ENCODE results near the gene THAP5. TPM values are rescaled to one million over a fixed set of nuclear protein-coding genes. Genes with fewer than 3 reads are reported as not detected.

The THAP5 gene
- polyA plus RNA-seq, 1 donor (not counting 4 experiments of a cell fraction or from before 2014, with no cell fraction given): 9.2 TPM

- Histone ChIP-seq H3K36me3 (ENCODE audit: control insufficient read depth in 2 of 2, extremely low read depth in 1 of 2, insufficient read depth in 2 of 2, low read length in 2 of 2) (no peaks in the 10 kb centered on the region), H3K4me2 (ENCODE audit: control insufficient read depth, extremely low read depth, insufficient read depth, low read depth, low read length) (no peak overlapping the region), H3K4me3 (ENCODE audit: control insufficient read depth in 2 of 3, extremely low read depth in 1 of 3, insufficient read depth in 2 of 3, low read depth in 1 of 3, low read length in 3 of 3) (no peak overlapping the region), H3K9ac (ENCODE audit: control insufficient read depth, extremely low read depth, insufficient read depth, low read length) (no peak overlapping the region), H3K27ac (ENCODE audit: control insufficient read depth, insufficient read depth, low read length) (no peak overlapping the region), H3K27me3 (ENCODE audit: control insufficient read depth, extremely low read depth, insufficient read depth, low read length) (no peaks in the 10 kb centered on the region), H3K4me1 (ENCODE audit: control insufficient read depth, extremely low read depth, insufficient read depth, low read length) (no peaks in the 10 kb centered on the region), H3K9me1 (ENCODE audit: control insufficient read depth, extremely low read depth, insufficient read depth, low read length) (no peaks in the 10 kb centered on the region), H3K79me2 (ENCODE audit: control insufficient read depth, insufficient read depth, low read length) (no peaks in the 10 kb centered on the region), H2AFZ (ENCODE audit: control insufficient read depth, low read length) (no peak overlapping the region), H3K9me3 (ENCODE audit: control insufficient read depth, low read depth, low read length) (no peaks in the 10 kb centered on the region), H4K20me1 (ENCODE audit: control insufficient read depth, extremely low read depth, insufficient read depth, low read length) (no peaks in the 10 kb centered on the region)
- dilution Hi-C loops (cut with MboI; ENCODE audit: extremely low pct_ligation_motif_present, low sequenced_read_pairs): no loop called here
- FAIRE-seq (no peak), DNase-seq (ENCODE audit: low read depth, low spot score) (no peak)
- TF ChIP-seq, protein P1, sequence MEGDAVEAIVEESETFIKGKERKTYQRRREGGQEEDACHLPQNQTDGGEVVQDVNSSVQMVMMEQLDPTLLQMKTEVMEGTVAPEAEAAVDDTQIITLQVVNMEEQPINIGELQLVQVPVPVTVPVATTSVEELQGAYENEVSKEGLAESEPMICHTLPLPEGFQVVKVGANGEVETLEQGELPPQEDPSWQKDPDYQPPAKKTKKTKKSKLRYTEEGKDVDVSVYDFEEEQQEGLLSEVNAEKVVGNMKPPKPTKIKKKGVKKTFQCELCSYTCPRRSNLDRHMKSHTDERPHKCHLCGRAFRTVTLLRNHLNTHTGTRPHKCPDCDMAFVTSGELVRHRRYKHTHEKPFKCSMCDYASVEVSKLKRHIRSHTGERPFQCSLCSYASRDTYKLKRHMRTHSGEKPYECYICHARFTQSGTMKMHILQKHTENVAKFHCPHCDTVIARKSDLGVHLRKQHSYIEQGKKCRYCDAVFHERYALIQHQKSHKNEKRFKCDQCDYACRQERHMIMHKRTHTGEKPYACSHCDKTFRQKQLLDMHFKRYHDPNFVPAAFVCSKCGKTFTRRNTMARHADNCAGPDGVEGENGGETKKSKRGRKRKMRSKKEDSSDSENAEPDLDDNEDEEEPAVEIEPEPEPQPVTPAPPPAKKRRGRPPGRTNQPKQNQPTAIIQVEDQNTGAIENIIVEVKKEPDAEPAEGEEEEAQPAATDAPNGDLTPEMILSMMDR (optimal IDR thresholded peaks at IDR 0.05 in 1 of 3, IDR thresholded peaks at IDR 0.05 in 1 of 3, conservative IDR thresholded peaks at IDR 0.05 in 1 of 3; ENCODE audit: extremely low read depth in 1 of 3, insufficient read depth in 2 of 3, low read length in 3 of 3): no peak
- no peak for TF ChIP-seq EZH2 (IDR thresholded peaks at IDR 0.05; ENCODE audit: low read length)
These were observed 35.0 kb upstream of the THAP5 start for GRCh38 chr7:108604307-108605077.

DNA sequence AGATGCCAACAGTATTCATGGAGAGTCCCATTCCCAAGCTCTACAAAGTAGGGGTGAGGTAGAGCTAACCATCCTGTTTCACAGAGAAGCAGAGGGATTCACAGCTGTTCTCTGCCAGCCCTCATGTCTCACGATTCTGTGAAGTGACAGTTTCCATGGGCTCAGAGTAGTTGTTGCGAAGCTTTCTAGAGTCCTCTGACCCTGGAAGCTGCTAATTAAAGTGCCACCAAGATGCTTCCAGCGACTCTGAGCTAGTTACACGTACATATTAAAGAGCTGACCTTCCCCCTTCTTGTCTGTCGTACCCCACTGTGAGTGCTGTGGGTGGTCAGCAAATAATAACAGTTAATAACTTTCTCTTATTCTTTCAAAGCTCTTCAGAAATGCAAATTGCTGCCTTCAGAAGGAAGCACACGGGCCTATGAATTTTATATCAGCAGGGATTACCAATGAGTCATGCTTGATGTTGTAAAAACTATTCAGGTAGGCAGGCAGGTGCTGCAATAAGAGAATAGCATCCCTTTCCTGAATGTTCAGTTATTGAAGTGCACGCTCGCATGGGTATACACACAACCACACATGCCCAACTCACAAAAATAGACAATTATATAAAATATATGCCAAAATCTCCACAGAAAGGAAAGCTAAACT, 34.3 kb upstream of the THAP5 start:
- H3K4me3 ChIP-seq (ENCODE audit: control insufficient read depth in 2 of 3, extremely low read depth in 1 of 3, insufficient read depth in 2 of 3, low read depth in 1 of 3, low read length in 3 of 3): no peak overlapping the region
- H3K4me1 ChIP-seq (ENCODE audit: control insufficient read depth, extremely low read depth, insufficient read depth, low read length): no peaks in the 10 kb centered on the region
- FAIRE-seq: no peak
- H2AFZ ChIP-seq (ENCODE audit: control insufficient read depth, low read length): no peak overlapping the region
- no peaks in the 10 kb centered on the region for H3K9me3 ChIP-seq (ENCODE audit: control insufficient read depth, low read depth, low read length)
- H3K27ac ChIP-seq (ENCODE audit: control insufficient read depth, insufficient read depth, low read length): no peak overlapping the region
- H3K27me3 ChIP-seq (ENCODE audit: control insufficient read depth, extremely low read depth, insufficient read depth, low read length): peaks cover 3% of the 10 kb centered on the region
- dilution Hi-C loops (cut with MboI; ENCODE audit: extremely low pct_ligation_motif_present, low sequenced_read_pairs): no loop called here
- no peaks in the 10 kb centered on the region for H3K79me2 ChIP-seq (ENCODE audit: control insufficient read depth, insufficient read depth, low read length)
- DNase-seq (ENCODE audit: low read depth, low spot score): no peak
- no peak overlapping the region for H3K4me2 ChIP-seq (ENCODE audit: control insufficient read depth, extremely low read depth, insufficient read depth, low read depth, low read length)
- no peaks in the 10 kb centered on the region for H4K20me1 ChIP-seq (ENCODE audit: control insufficient read depth, extremely low read depth, insufficient read depth, low read length)
- TF ChIP-seq EZH2 (IDR thresholded peaks at IDR 0.05; ENCODE audit: low read length): no peak
- TF ChIP-seq, protein P1 (optimal IDR thresholded peaks at IDR 0.05 in 1 of 3, IDR thresholded peaks at IDR 0.05 in 1 of 3, conservative IDR thresholded peaks at IDR 0.05 in 1 of 3; ENCODE audit: extremely low read depth in 1 of 3, insufficient read depth in 2 of 3, low read length in 3 of 3): no peak
- H3K9ac ChIP-seq (ENCODE audit: control insufficient read depth, extremely low read depth, insufficient read depth, low read length): no peak overlapping the region
- H3K9me1 ChIP-seq (ENCODE audit: control insufficient read depth, extremely low read depth, insufficient read depth, low read length): no peaks in the 10 kb centered on the region
- H3K36me3 ChIP-seq (ENCODE audit: control insufficient read depth in 2 of 2, extremely low read depth in 1 of 2, insufficient read depth in 2 of 2, low read length in 2 of 2): no peaks in the 10 kb centered on the region
